Naive B cell (primary cell): Measurements from ENCODE around the gene TEAD3. TPM values are rescaled to one million over a fixed set of nuclear protein-coding genes. Genes with fewer than 3 reads are reported as not detected.

Source experiments
- ATAC-seq, 2 donors: fragments of 150-1000 bp; cut with Tn5 transposase; 2 replicates each; pipeline ENCODE4 v1.10.0; 2021; ENCODE audit warnings: low read depth in 2 of 2, mild to moderate bottlenecking in 2 of 2, moderate library complexity in 2 of 2
- DNase-seq: peaks from one replicate; pipeline ENCODE4 v3.0.0; 2022
- H3K27ac Mint-ChIP-seq, 6 donors: one replicate each; pipeline ENCODE4 v1.8.0; 2020 to 2022; ENCODE audit warnings: mild to moderate bottlenecking in 6 of 6, mixed read lengths in 6 of 6, moderate library complexity in 5 of 6, inconsistent platforms in 2 of 6
- H3K27me3 Mint-ChIP-seq, 3 donors: one replicate each; pipeline ENCODE4 v1.8.0; 2021 to 2022; ENCODE audit warnings: mixed read lengths in 3 of 3, mild to moderate bottlenecking in 1 of 3
- H3K36me3 Mint-ChIP-seq, 2 donors: one replicate each; pipeline ENCODE4 v1.8.0; 2020 to 2022; ENCODE audit warnings: mixed read lengths in 2 of 2, inconsistent platforms in 1 of 2, mild to moderate bottlenecking in 1 of 2
- H3K4me1 Mint-ChIP-seq, 3 donors: one replicate each; pipeline ENCODE4 v1.8.0; 2020 to 2022; ENCODE audit warnings: mixed read lengths in 3 of 3, inconsistent platforms in 1 of 3, mild to moderate bottlenecking in 1 of 3, moderate library complexity in 1 of 3
- H3K4me3 Mint-ChIP-seq, 8 donors: one replicate each; pipeline ENCODE4 v1.8.0; 2020 to 2022; ENCODE audit warnings: mild to moderate bottlenecking in 8 of 8, mixed read lengths in 8 of 8, moderate library complexity in 8 of 8, inconsistent platforms in 2 of 8
- H3K9me3 Mint-ChIP-seq, 7 donors: one replicate each; pipeline ENCODE4 v1.8.0; 2020 to 2022; ENCODE audit warnings: mixed read lengths in 7 of 7, mild to moderate bottlenecking in 5 of 7, inconsistent platforms in 2 of 7, moderate library complexity in 1 of 7
- polyA plus RNA-seq, 6 donors: library from polyadenylated mRNA; unstranded; fragments of 300-500 nt; fragmentation: Illumina TruSeq; gene quantifications; one replicate each; pipeline ENCODE4 v1.2.3, GENCODE V29; 2021; ENCODE audit warnings: low read depth in 6 of 6

The TEAD3 gene
- polyA plus RNA-seq, 6 donors from 2014 or later = 0.14 to 0.47 (median 0.45) TPM; not detected in 3

- no peak for DNase-seq
- ATAC-seq = no peak
- peaks cover 0 to 2% (median 1%) of the 10 kb centered on the region in 3 donors for H3K27me3 Mint-ChIP-seq
- H3K27ac Mint-ChIP-seq = no peak overlapping the region
- no peak overlapping the region for H3K4me3 Mint-ChIP-seq
- no peaks in the 10 kb centered on the region for H3K4me1 Mint-ChIP-seq
- no peaks in the 10 kb centered on the region for H3K36me3 Mint-ChIP-seq
- H3K9me3 Mint-ChIP-seq = no peaks in the 10 kb centered on the region
These were observed 11.4 kb downstream of the TEAD3 start for GRCh38 chr6:35485402-35485877.

- Mint-ChIP-seq H3K9me3 (no peaks in the 10 kb centered on the region), H3K4me1 (no peaks in the 10 kb centered on the region), H3K36me3 (no peaks in the 10 kb centered on the region), H3K4me3 (no peak overlapping the region), H3K27me3 (no peaks in the 10 kb centered on the region), H3K27ac (no peak overlapping the region)
- no peak for DNase-seq
- ATAC-seq = no peak
These were observed 11.9 kb downstream of the TEAD3 start for GRCh38 chr6:35484921-35485392.

GRCh38 chr6:35483893-35484645 is 12.8 kb downstream of the TEAD3 start:
- peak overlapping the region in 1 of 6 donors; percentile 40 for H3K27ac Mint-ChIP-seq
- no peaks in the 10 kb centered on the region for H3K4me1 Mint-ChIP-seq
- no peaks in the 10 kb centered on the region for H3K36me3 Mint-ChIP-seq
- H3K27me3 Mint-ChIP-seq = no peaks in the 10 kb centered on the region
- DNase-seq (no peak), ATAC-seq (no peak)
- H3K9me3 Mint-ChIP-seq = no peaks in the 10 kb centered on the region
- H3K4me3 Mint-ChIP-seq = peak overlapping the region in 1 of 8 donors; percentile 61

DNA sequence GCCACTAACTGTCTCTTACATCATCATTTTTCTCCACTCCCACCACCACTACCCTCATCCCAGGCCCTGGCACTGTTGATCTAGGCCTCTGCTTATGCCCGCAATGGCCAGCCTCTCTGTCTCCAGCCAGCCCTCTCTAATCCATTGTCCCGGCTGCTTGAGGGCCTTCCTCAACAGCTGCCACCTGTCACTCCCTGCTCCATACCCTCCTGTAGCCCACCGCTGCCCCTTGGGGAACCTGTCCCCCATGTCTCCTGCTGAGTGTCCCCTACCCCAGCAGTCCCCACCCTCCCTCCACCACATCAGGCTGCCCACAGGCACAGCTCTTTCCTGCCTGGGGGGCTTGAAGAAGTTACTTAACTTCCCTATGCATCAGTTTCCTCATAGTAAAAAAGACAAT is 13.4 kb downstream of the TEAD3 start:
- H3K36me3 Mint-ChIP-seq = no peaks in the 10 kb centered on the region
- no peaks in the 10 kb centered on the region for H3K9me3 Mint-ChIP-seq
- no peak for DNase-seq
- no peaks in the 10 kb centered on the region for H3K4me1 Mint-ChIP-seq
- ATAC-seq = no peak
- no peak overlapping the region for H3K4me3 Mint-ChIP-seq
- peak overlapping the region in 1 of 6 donors; percentile 69 for H3K27ac Mint-ChIP-seq
- H3K27me3 Mint-ChIP-seq = no peaks in the 10 kb centered on the region

GRCh38 chr6:35483062-35483461 is 13.8 kb downstream of the TEAD3 start:
- ATAC-seq (no peak), DNase-seq (no peak)
- no peaks in the 10 kb centered on the region for H3K4me1 Mint-ChIP-seq
- H3K9me3 Mint-ChIP-seq = no peaks in the 10 kb centered on the region
- no peaks in the 10 kb centered on the region for H3K27me3 Mint-ChIP-seq
- H3K4me3 Mint-ChIP-seq = no peak overlapping the region
- H3K27ac Mint-ChIP-seq = peak overlapping the region in 1 of 6 donors; percentile 69
- no peaks in the 10 kb centered on the region for H3K36me3 Mint-ChIP-seq

DNA sequence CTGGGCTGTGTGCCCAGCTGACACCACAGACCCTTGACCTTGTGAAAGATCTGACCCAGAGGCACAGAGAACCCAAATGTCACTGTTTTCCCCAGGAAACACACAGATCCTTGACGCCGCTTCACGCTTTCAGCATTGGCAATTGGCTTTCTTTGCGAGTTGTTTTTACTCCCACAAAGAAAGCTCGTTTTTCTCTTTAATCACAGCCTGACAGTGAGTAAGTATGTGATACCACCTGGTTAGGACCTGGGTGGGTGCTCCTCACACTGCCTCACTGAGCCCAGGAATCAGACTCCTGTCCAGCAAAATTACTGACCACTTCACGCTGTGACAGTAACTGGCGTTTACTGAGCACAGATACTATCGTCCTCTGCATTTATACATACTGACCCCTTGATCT is 15.7 kb downstream of the TEAD3 start:
- no peak overlapping the region for H3K4me3 Mint-ChIP-seq
- H3K9me3 Mint-ChIP-seq = no peaks in the 10 kb centered on the region
- DNase-seq (no peak), ATAC-seq (no peak)
- H3K27me3 Mint-ChIP-seq = no peaks in the 10 kb centered on the region
- H3K27ac Mint-ChIP-seq = peak overlapping the region in 1 of 6 donors; percentile 12
- H3K4me1 Mint-ChIP-seq = no peaks in the 10 kb centered on the region
- no peaks in the 10 kb centered on the region for H3K36me3 Mint-ChIP-seq

- DNase-seq (no peak), ATAC-seq (no peak)
- H3K4me3 Mint-ChIP-seq = no peak overlapping the region
- no peaks in the 10 kb centered on the region for H3K27me3 Mint-ChIP-seq
- H3K9me3 Mint-ChIP-seq = no peaks in the 10 kb centered on the region
- H3K36me3 Mint-ChIP-seq = no peaks in the 10 kb centered on the region
- peaks cover 0 to 3% (median 0%) of the 10 kb centered on the region in 3 donors for H3K4me1 Mint-ChIP-seq
- peak overlapping the region in 1 of 6 donors; percentile 52 for H3K27ac Mint-ChIP-seq
These were observed 16.7 kb downstream of the TEAD3 start for GRCh38 chr6:35480176-35480575.

GRCh38 chr6:35478259-35478658 is 18.6 kb downstream of the TEAD3 start:
- peak overlapping the region in 1 of 6 donors; percentile 7 for H3K27ac Mint-ChIP-seq
- peaks cover 0 to 8% (median 0%) of the 10 kb centered on the region in 3 donors for H3K4me1 Mint-ChIP-seq
- H3K27me3 Mint-ChIP-seq = no peaks in the 10 kb centered on the region
- H3K9me3 Mint-ChIP-seq = no peaks in the 10 kb centered on the region
- ATAC-seq = no peak
- DNase-seq = no peak
- no peak overlapping the region for H3K4me3 Mint-ChIP-seq
- H3K36me3 Mint-ChIP-seq = no peaks in the 10 kb centered on the region

DNA sequence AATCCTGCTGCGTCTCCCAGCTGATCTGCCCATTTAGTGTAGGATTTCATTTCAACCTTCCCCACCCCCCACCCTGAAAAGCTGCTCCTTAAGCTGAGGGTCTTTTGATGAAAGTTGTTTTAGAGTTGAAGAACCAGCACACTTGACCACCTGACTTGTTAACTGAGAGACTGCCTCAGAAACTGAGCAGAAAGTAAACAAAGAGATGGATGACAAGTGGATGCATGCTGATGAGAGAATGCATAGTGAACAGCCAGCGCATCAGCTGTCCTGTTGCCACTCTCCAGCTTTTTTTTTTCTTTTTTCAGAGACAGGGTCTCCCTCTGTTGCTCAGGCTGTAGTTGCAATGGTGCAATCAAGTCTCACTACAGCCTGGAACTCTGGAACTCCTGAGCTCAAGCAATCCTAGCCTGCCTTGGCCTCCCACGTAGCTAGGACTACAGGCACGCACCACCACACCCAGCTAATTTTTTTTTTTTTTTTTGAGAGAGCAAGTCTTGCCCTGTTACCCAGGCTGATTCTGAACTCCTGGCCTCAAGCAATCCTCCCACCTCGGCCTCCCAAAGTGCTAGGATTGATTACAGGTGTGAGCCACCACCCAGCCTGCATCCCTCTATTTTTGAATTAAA is 19.2 kb downstream of the TEAD3 start:
- Mint-ChIP-seq H3K36me3 (no peaks in the 10 kb centered on the region), H3K27me3 (no peaks in the 10 kb centered on the region), H3K4me3 (no peak overlapping the region), H3K4me1 (peaks cover 0 to 8% (median 3%) of the 10 kb centered on the region in 3 donors), H3K9me3 (no peaks in the 10 kb centered on the region), H3K27ac (no peak overlapping the region)
- DNase-seq = no peak
- ATAC-seq = no peak

DNA sequence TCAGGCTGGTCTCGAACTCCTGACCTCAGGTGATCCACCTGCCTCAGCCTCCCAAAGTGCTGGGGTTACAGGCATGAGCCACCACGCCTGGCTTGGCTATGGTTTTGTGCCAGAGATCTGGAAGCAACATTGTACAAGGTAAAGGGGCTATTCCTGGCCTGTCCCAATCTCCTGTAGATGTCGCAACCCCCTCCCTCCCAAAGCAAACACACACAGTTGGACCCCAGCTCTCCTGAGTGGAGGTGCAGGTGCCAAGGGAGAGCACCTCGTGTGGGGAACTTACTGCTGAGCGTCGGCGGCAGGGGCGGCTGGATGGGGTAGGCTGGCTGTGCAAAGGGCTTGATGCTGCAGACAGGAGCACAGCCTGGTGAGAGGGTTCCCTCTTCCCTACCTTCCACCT is 19.9 kb downstream of the TEAD3 start:
- H3K4me1 Mint-ChIP-seq = peaks cover 0 to 8% (median 7%) of the 10 kb centered on the region in 3 donors
- no peaks in the 10 kb centered on the region for H3K36me3 Mint-ChIP-seq
- no peak for ATAC-seq
- no peaks in the 10 kb centered on the region for H3K9me3 Mint-ChIP-seq
- H3K4me3 Mint-ChIP-seq = no peak overlapping the region
- DNase-seq = no peak
- no peaks in the 10 kb centered on the region for H3K27me3 Mint-ChIP-seq
- H3K27ac Mint-ChIP-seq = peak overlapping the region in 1 of 6 donors; percentile 49

- H3K36me3 Mint-ChIP-seq = no peaks in the 10 kb centered on the region
- ATAC-seq (no peak), DNase-seq (no peak)
- H3K9me3 Mint-ChIP-seq = no peaks in the 10 kb centered on the region
- H3K27ac Mint-ChIP-seq = peak overlapping the region in 1 of 6 donors; percentile 15
- H3K27me3 Mint-ChIP-seq = no peaks in the 10 kb centered on the region
- no peak overlapping the region for H3K4me3 Mint-ChIP-seq
- H3K4me1 Mint-ChIP-seq = peaks cover 0 to 13% (median 8%) of the 10 kb centered on the region in 3 donors
These were observed 20.9 kb downstream of the TEAD3 start for GRCh38 chr6:35476004-35476403.

GRCh38 chr6:35475573-35475972 is 21.3 kb downstream of the TEAD3 start:
- DNase-seq (no peak), ATAC-seq (no peak)
- Mint-ChIP-seq H3K4me1 (peaks cover 4 to 16% (median 11%) of the 10 kb centered on the region in 3 donors), H3K27ac (peak overlapping the region in 1 of 6 donors; percentile 15), H3K27me3 (no peaks in the 10 kb centered on the region), H3K4me3 (no peak overlapping the region), H3K9me3 (no peaks in the 10 kb centered on the region), H3K36me3 (no peaks in the 10 kb centered on the region)

GRCh38 chr6:35474942-35475570 is 21.8 kb downstream of the TEAD3 start:
- Mint-ChIP-seq H3K4me1 (peaks cover 9 to 21% (median 16%) of the 10 kb centered on the region in 3 donors), H3K9me3 (no peaks in the 10 kb centered on the region), H3K4me3 (no peak overlapping the region), H3K36me3 (no peaks in the 10 kb centered on the region), H3K27me3 (no peaks in the 10 kb centered on the region), H3K27ac (peak overlapping the region in 1 of 6 donors; percentile 75)
- ATAC-seq (no peak), DNase-seq (no peak)
